ENCODE results near the gene OXSR1. TPM values are rescaled to one million over a fixed set of nuclear protein-coding genes. Genes with fewer than 3 reads are reported as not detected.

OXSR1 gene
- total and polyA plus RNA-seq, 7 donors, result 26.4 to 60.1 (median 47.4) TPM

- TF ChIP-seq, protein P1, sequence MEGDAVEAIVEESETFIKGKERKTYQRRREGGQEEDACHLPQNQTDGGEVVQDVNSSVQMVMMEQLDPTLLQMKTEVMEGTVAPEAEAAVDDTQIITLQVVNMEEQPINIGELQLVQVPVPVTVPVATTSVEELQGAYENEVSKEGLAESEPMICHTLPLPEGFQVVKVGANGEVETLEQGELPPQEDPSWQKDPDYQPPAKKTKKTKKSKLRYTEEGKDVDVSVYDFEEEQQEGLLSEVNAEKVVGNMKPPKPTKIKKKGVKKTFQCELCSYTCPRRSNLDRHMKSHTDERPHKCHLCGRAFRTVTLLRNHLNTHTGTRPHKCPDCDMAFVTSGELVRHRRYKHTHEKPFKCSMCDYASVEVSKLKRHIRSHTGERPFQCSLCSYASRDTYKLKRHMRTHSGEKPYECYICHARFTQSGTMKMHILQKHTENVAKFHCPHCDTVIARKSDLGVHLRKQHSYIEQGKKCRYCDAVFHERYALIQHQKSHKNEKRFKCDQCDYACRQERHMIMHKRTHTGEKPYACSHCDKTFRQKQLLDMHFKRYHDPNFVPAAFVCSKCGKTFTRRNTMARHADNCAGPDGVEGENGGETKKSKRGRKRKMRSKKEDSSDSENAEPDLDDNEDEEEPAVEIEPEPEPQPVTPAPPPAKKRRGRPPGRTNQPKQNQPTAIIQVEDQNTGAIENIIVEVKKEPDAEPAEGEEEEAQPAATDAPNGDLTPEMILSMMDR (IDR thresholded peaks at IDR 0.05), result no peak
- Histone ChIP-seq H3K36me3 (ENCODE audit: insufficient read depth in 1 of 2, low read depth in 1 of 2) (no peaks in the 10 kb centered on the region), H3K4me1 (peaks cover 16% of the 10 kb centered on the region), H3K27ac (no peak overlapping the region), H3K4me3 (no peak overlapping the region), H3K27me3 (ENCODE audit: insufficient read depth in 3 of 3, low read length in 2 of 3) (no peaks in the 10 kb centered on the region), H3K9me3 (no peaks in the 10 kb centered on the region)
- WGBS, 3 donors, result 81 to 86% (median 84%) methylated on average over 3 of the region's 3 CpGs
- DNase-seq (no peak), ATAC-seq (peak in 3 of 4 donors; percentile 27 to 36 (median 32))
- intact Hi-C loops (cut with DNase I), result no loop called here
Observed at GRCh38 chr3:38205472-38205805, 40.1 kb downstream of the OXSR1 start.

GRCh38 chr3:38207254-38208003, 42.1 kb downstream of the OXSR1 start:
- no peak overlapping the region for H3K27ac ChIP-seq
- H3K9me3 ChIP-seq, result no peaks in the 10 kb centered on the region
- intact Hi-C loops (cut with DNase I), result no loop called here
- H3K36me3 ChIP-seq (ENCODE audit: insufficient read depth in 1 of 2, low read depth in 1 of 2), result no peaks in the 10 kb centered on the region
- peaks cover 29% of the 10 kb centered on the region for H3K4me1 ChIP-seq
- no peak overlapping the region for H3K4me3 ChIP-seq
- ATAC-seq (peak in 3 of 4 donors; percentile 38 to 71 (median 45)), DNase-seq (no peak)
- TF ChIP-seq, protein P1 (IDR thresholded peaks at IDR 0.05), result no peak
- 91% methylated on average over 4 of the region's 4 CpGs for WGBS, 3 donors
- H3K27me3 ChIP-seq (ENCODE audit: insufficient read depth in 3 of 3, low read length in 2 of 3), result no peaks in the 10 kb centered on the region

- Histone ChIP-seq H3K9me3 (no peaks in the 10 kb centered on the region), H3K4me1 (peaks cover 29% of the 10 kb centered on the region), H3K27ac (no peak overlapping the region), H3K4me3 (no peak overlapping the region), H3K36me3 (ENCODE audit: insufficient read depth in 1 of 2, low read depth in 1 of 2) (no peaks in the 10 kb centered on the region), H3K27me3 (ENCODE audit: insufficient read depth in 3 of 3, low read length in 2 of 3) (no peaks in the 10 kb centered on the region)
- DNase-seq (no peak), ATAC-seq (no peak)
- intact Hi-C loops (cut with DNase I), result no loop called here
- TF ChIP-seq, protein P1 (IDR thresholded peaks at IDR 0.05), result no peak
- WGBS, 3 donors, result 92 to 96% (median 95%) methylated on average over 2 of the region's 2 CpGs
Observed at GRCh38 chr3:38210141-38210757, 44.9 kb downstream of the OXSR1 start.

DNA sequence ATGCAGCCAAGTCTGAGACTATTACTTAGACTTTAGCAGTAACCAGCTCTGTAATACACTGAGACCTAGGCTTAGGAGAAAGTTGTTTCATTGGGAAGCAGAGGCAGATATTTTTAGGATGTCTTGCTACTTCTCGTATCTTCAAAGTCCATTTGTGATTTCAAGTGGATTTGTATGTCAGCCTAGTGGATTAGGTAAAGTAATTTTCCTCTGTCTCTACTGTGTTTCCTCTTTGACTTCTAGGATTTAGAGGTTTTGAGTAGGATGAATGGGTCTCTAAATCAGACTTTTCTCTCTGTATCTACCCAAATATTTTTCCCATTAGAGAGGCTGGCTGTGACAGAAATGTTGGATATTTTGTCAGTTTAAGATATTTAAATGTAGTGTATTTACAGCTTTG, 46.8 kb downstream of the OXSR1 start:
- Histone ChIP-seq H3K4me1 (peaks cover 18% of the 10 kb centered on the region), H3K27ac (no peak overlapping the region), H3K27me3 (ENCODE audit: insufficient read depth in 3 of 3, low read length in 2 of 3) (no peaks in the 10 kb centered on the region), H3K4me3 (no peak overlapping the region), H3K9me3 (no peaks in the 10 kb centered on the region), H3K36me3 (ENCODE audit: insufficient read depth in 1 of 2, low read depth in 1 of 2) (peaks cover 0 to 11% of the 10 kb centered on the region in 2 donors)
- DNase-seq (no peak), ATAC-seq (no peak)
- intact Hi-C loops (cut with DNase I), result no loop called here
- 36 to 66% (median 41%) methylated on average over 1 of the region's 1 CpG for WGBS, 3 donors
- TF ChIP-seq, protein P1 (IDR thresholded peaks at IDR 0.05), result no peak

All from psoas muscle (tissue), 8 donors.